Thymus (tissue), 11 donors: Measurements from ENCODE around the gene TMSB15A. TPM values are rescaled to one million over a fixed set of nuclear protein-coding genes. Genes with fewer than 3 reads are reported as not detected.
"Not testable (repeated sequence)": the region's sequence is repeated elsewhere in the genome, so short reads cannot be mapped to it uniquely, and the experiment has no call there.

Experiments used
- DNase-seq, 9 donors: peaks; one replicate each; pipeline ENCODE4 v3.0.0-alpha.2; 2013; ENCODE audit warnings: low spot score in 9 of 9, low read depth in 6 of 9, missing footprints in 1 of 9
- H3K27ac ChIP-seq, 2 donors: one replicate each; pipeline ENCODE4 v1.5.1; 2013; ENCODE audit warnings: control low read depth in 1 of 2, low read depth in 1 of 2, low read length in 1 of 2, mild to moderate bottlenecking in 1 of 2, moderate library complexity in 1 of 2
- H3K27me3 ChIP-seq, 2 donors: one replicate each; pipeline ENCODE4 v1.5.1; 2013; ENCODE audit warnings: low read length in 1 of 2; ENCODE audit not compliant: control insufficient read depth in 2 of 2, insufficient read depth in 1 of 2
- H3K36me3 ChIP-seq, 2 donors: one replicate each; pipeline ENCODE4 v1.5.1; 2013; ENCODE audit warnings: low read length in 1 of 2, mild to moderate bottlenecking in 1 of 2, moderate library complexity in 1 of 2; ENCODE audit not compliant: control insufficient read depth in 2 of 2, insufficient read depth in 2 of 2
- H3K4me1 ChIP-seq, 2 donors: one replicate each; pipeline ENCODE4 v1.5.1; 2013; ENCODE audit warnings: low read length in 2 of 2; ENCODE audit not compliant: control insufficient read depth in 2 of 2, insufficient read depth in 2 of 2
- H3K4me3 ChIP-seq, 2 donors: one replicate each; pipeline ENCODE4 v1.5.1; 2013; ENCODE audit warnings: low read length in 2 of 2, control low read depth in 1 of 2, mild to moderate bottlenecking in 1 of 2
- H3K9me3 ChIP-seq, 2 donors: one replicate each; pipeline ENCODE4 v1.5.1; 2013; ENCODE audit warnings: low read length in 1 of 2, mild to moderate bottlenecking in 1 of 2; ENCODE audit not compliant: control insufficient read depth in 2 of 2, insufficient read depth in 1 of 2
- WGBS: extraction: QIAGEN DNeasy Blood & Tissue Kit; methylation state at CpG from one replicate; pipeline ENCODE4 v1.1.7; 2013; 5-methylcytosine and 5-hydroxymethylcytosine counted together
- polyA plus RNA-seq: library from polyadenylated mRNA; stranded (reverse); fragments of 200-250 nt; gene quantifications from one replicate; pipeline ENCODE4 v1.2.3, GENCODE V29; 2013
- total RNA-seq: library from RNA; stranded (reverse); fragments of 120-200 nt; gene quantifications from one replicate; pipeline ENCODE4 v1.2.4, GENCODE V29; 2013
- donor health status: healthy.

TMSB15A gene
- total and polyA plus RNA-seq, 2 donors, result 1.3 to 6.1 TPM

GRCh38 chrX:102517326-102517725 is 787 bp upstream of the TMSB15A start:
- Histone ChIP-seq H3K4me3 (no peak overlapping the region), H3K9me3 (no peaks in the 10 kb centered on the region), H3K27ac (no peak overlapping the region), H3K4me1 (peaks cover 0 to 5% of the 10 kb centered on the region in 2 donors), H3K36me3 (no peaks in the 10 kb centered on the region), H3K27me3 (peaks cover 0 to 17% of the 10 kb centered on the region in 2 donors)
- 48% methylated on average over 7 of the region's 7 CpGs for WGBS
- no peak for DNase-seq

- Histone ChIP-seq H3K9me3 (no peaks in the 10 kb centered on the region), H3K27me3 (peaks cover 0 to 17% of the 10 kb centered on the region in 2 donors), H3K4me1 (peaks cover 0 to 5% of the 10 kb centered on the region in 2 donors), H3K27ac (no peak overlapping the region), H3K4me3 (no peak overlapping the region), H3K36me3 (no peaks in the 10 kb centered on the region)
- no peak for DNase-seq
- 100% methylated on average over 1 of the region's 1 CpG for WGBS
These were observed 2.0 kb downstream of the TMSB15A start for GRCh38 chrX:102514536-102514935.

- Histone ChIP-seq H3K27me3 (no peaks in the 10 kb centered on the region), H3K4me1 (no peaks in the 10 kb centered on the region), H3K36me3 (no peaks in the 10 kb centered on the region), H3K4me3 (no peak overlapping the region), H3K9me3 (peaks cover 0 to 4% of the 10 kb centered on the region in 2 donors), H3K27ac (no peak overlapping the region)
- no peak for DNase-seq
- 99% methylated on average over 2 of the region's 2 CpGs for WGBS
These were observed 17.8 kb downstream of the TMSB15A start for GRCh38 chrX:102498732-102499131.

- H3K27ac ChIP-seq, result no peak overlapping the region
- no peaks in the 10 kb centered on the region for H3K9me3 ChIP-seq
- DNase-seq, result no peak
These were observed 24.8 kb downstream of the TMSB15A start for GRCh38 chrX:102491766-102492165.

GRCh38 chrX:102478765-102479164 is 37.8 kb downstream of the TMSB15A start:
- not testable (repeated sequence) for H3K4me3 ChIP-seq, H3K27ac ChIP-seq, H3K36me3 ChIP-seq, DNase-seq, H3K4me1 ChIP-seq, H3K9me3 ChIP-seq, H3K27me3 ChIP-seq
- WGBS, result 63% methylated on average over 2 of the region's 5 CpGs

More at GRCh38 chrX:102491766-102492165, 24.8 kb downstream of the TMSB15A start:
- no peaks in the 10 kb centered on the region for H3K27me3 ChIP-seq
- H3K4me3 ChIP-seq, result no peak overlapping the region
- no peaks in the 10 kb centered on the region for H3K36me3 ChIP-seq
- H3K4me1 ChIP-seq, result no peaks in the 10 kb centered on the region

- H3K36me3 ChIP-seq, H3K9me3 ChIP-seq, H3K27ac ChIP-seq, H3K4me3 ChIP-seq, H3K27me3 ChIP-seq, H3K4me1 ChIP-seq, DNase-seq: not testable (repeated sequence)
- 53% methylated on average over 7 of the region's 17 CpGs for WGBS
These were observed 44.7 kb downstream of the TMSB15A start, which contains the start of gene TCP11X2 for GRCh38 chrX:102471762-102472220. Gene TCP11X2 (minus strand): TSS chrX:102471812.

- H3K36me3 ChIP-seq, H3K9me3 ChIP-seq, DNase-seq, H3K27me3 ChIP-seq, H3K27ac ChIP-seq, H3K4me1 ChIP-seq, H3K4me3 ChIP-seq: not testable (repeated sequence)
- no CpG with 5 or more reads among the region's 3 CpGs for WGBS
These were observed 46.3 kb downstream of the TMSB15A start for GRCh38 chrX:102470215-102470614.

Other genes starting within 250 kb of the TMSB15A start
- not detected for gene NXF2B, start 76.7 kb downstream of the TMSB15A start, total RNA-seq
- 0.09 TPM for gene NXF2B, start 76.7 kb downstream of the TMSB15A start, polyA plus RNA-seq
- gene TCP11X2, start 44.9 kb downstream of the TMSB15A start, total RNA-seq, result not detected
- not detected for gene TCP11X2, start 44.9 kb downstream of the TMSB15A start, polyA plus RNA-seq
- gene ARMCX5, start 82.8 kb upstream of the TMSB15A start, total RNA-seq, result 17.4 TPM
- 12.2 TPM for gene ARMCX5, start 82.8 kb upstream of the TMSB15A start, polyA plus RNA-seq
- 4.3 TPM for gene GPRASP1, start 134.7 kb upstream of the TMSB15A start, total RNA-seq
- 21.7 TPM for gene GPRASP1, start 134.7 kb upstream of the TMSB15A start, polyA plus RNA-seq
- 9.6 TPM for gene GPRASP2, start 195.7 kb upstream of the TMSB15A start, total RNA-seq
- 7.3 TPM for gene GPRASP2, start 195.7 kb upstream of the TMSB15A start, polyA plus RNA-seq
- 3.1 TPM for gene GPRASP3, start 204.0 kb upstream of the TMSB15A start, total RNA-seq
- 2.0 TPM for gene GPRASP3, start 204.0 kb upstream of the TMSB15A start, polyA plus RNA-seq